HepG2 (cell line): Measurements from ENCODE around the gene COLGALT1. TPM values are rescaled to one million over a fixed set of nuclear protein-coding genes. Genes with fewer than 3 reads are reported as not detected.

Experiments used
- ATAC-seq: fragments of 200-7000 bp; cut with Tn5 transposase; 3 replicates; pipeline ENCODE4 v1.9.1; 2020; ENCODE audit warnings: mild to moderate bottlenecking, moderate library complexity
- BruUV-seq: library from RNA; stranded (reverse); fragments of 400-500 nt; replicated peaks from 2 replicates; lab custom pipeline; 2021; lab: Mats Ljungman, UMichigan
- CTCF ChIA-PET: fragments of 300-600 bp; formaldehyde crosslinking; extraction: SDS; loops from one replicate; lab custom pipeline; 2021; ENCODE audit warnings: low total read pairs, inconsistent platforms, low intra/inter-chr PET ratio; lab: Yijun Ruan, JAX
- POLR2A ChIA-PET: fragments of 350-600 bp; sonication (Branson Sonifier 250); formaldehyde crosslinking; loops from one replicate; lab custom pipeline; 2020; ENCODE audit warnings: antibody characterized with exemption, inconsistent platforms; lab: Yijun Ruan, JAX
- DNase-seq: peaks from one replicate; pipeline ENCODE4 v3.0.0-alpha.2; 2015; ENCODE audit warnings: low spot score
- FAIRE-seq: peaks from 3 replicates; lab custom pipeline; 2011; peaks lifted over from hg19 to GRCh38; lab: Jason Lieb, UNC
- H2AFZ ChIP-seq: one replicate; pipeline ENCODE4 v1.6.1; 2011; ENCODE audit warnings: low read length, inconsistent platforms
- H3K27ac ChIP-seq: fragments of 300-600 bp; 3 replicates; pipeline ENCODE4 v1.8.0; 2011; ENCODE audit warnings: mixed run types, mild to moderate bottlenecking, mixed read lengths, low read length, inconsistent platforms; ENCODE audit not compliant: insufficient read depth; ENCODE audit errors: extremely low read length
- H3K27me3 ChIP-seq, 2 experiments: fragments of 200-600 bp in 1 of 2; 2 replicates in 1 of 2; 3 replicates in 1 of 2; pipeline versions ENCODE4 v1.6.0 to v1.8.0; 2011; ENCODE audit warnings: low read length in 2 of 2, mild to moderate bottlenecking in 2 of 2, moderate library complexity in 2 of 2, inconsistent platforms in 1 of 2; ENCODE audit not compliant: insufficient read depth in 2 of 2, control insufficient read depth in 1 of 2
- H3K36me3 ChIP-seq, 2 experiments: fragments of 200-600 bp in 1 of 2; replicated peaks in 1 of 2; 2 replicates in 1 of 2; 3 replicates in 1 of 2; pipeline versions ENCODE4 v1.5.1 to v1.8.0; 2011; ENCODE audit warnings: low read length in 2 of 2, inconsistent platforms in 1 of 2; ENCODE audit not compliant: insufficient read depth in 2 of 2, control insufficient read depth in 1 of 2
- H3K4me1 ChIP-seq: 2 replicates; pipeline ENCODE4 v1.5.1; 2012; ENCODE audit warnings: low read length, inconsistent platforms; ENCODE audit not compliant: insufficient read depth
- H3K4me2 ChIP-seq: 2 replicates; pipeline ENCODE4 v1.6.0; 2011; ENCODE audit warnings: low read depth, low read length, inconsistent platforms
- H3K4me3 ChIP-seq, 3 experiments: fragments of 200-600 bp in 1 of 3; sonication (generic), shearing (Covaris generic) in 1 of 3; replicated peaks in 1 of 3; 2 replicates each; pipeline ENCODE4 v1.5.1; 2011 to 2016; ENCODE audit warnings: low read length in 3 of 3, inconsistent platforms in 2 of 3, low read depth in 2 of 3, mild to moderate bottlenecking in 2 of 3, control low read depth in 1 of 3, mixed read lengths in 1 of 3; ENCODE audit not compliant: insufficient read depth in 1 of 3
- H3K79me2 ChIP-seq: one replicate; pipeline ENCODE4 v1.6.1; 2011; ENCODE audit warnings: low read length, inconsistent platforms; ENCODE audit not compliant: insufficient read depth
- H3K9ac ChIP-seq: 2 replicates; pipeline ENCODE4 v1.6.0; 2011; ENCODE audit warnings: mild to moderate bottlenecking, low read depth, low read length, inconsistent platforms; ENCODE audit not compliant: insufficient read depth
- H3K9me3 ChIP-seq: 2 replicates; pipeline ENCODE4 v1.5.1; 2012; ENCODE audit warnings: mild to moderate bottlenecking, low read length
- H4K20me1 ChIP-seq: 2 replicates; pipeline ENCODE4 v1.6.0; 2011; ENCODE audit warnings: inconsistent platforms, mild to moderate bottlenecking, low read length, moderate library complexity; ENCODE audit not compliant: insufficient read depth
- GZF1 ChIP-seq: sonication (generic); formaldehyde crosslinking; IDR thresholded peaks from 2 replicates; pipeline ENCODE4 v1.5.1; 2020; ENCODE audit warnings: mild to moderate bottlenecking, missing genetic modification reagents
- RERE ChIP-seq: IDR thresholded peaks from 2 replicates; pipeline ENCODE4 v1.6.1; 2016; ENCODE audit warnings: low read depth, missing genetic modification reagents, missing compliant biosample characterization
- SATB2 ChIP-seq: sonication (generic); formaldehyde crosslinking; IDR thresholded peaks from 2 replicates; pipeline ENCODE4 v1.5.0; 2020; ENCODE audit warnings: missing genetic modification reagents
- SMARCE1 ChIP-seq: fragments of 450-650 bp; IDR thresholded peaks from 2 replicates; pipeline ENCODE4 v1.6.1; 2017; ENCODE audit warnings: borderline replicate concordance
- XRCC5 ChIP-seq: fragments of 200-400 bp; formaldehyde crosslinking; optimal IDR thresholded peaks from 2 replicates; pipeline ENCODE3; 2017; ENCODE audit warnings: mild to moderate bottlenecking, low read length
- ZBTB26 ChIP-seq: IDR thresholded peaks from 2 replicates; pipeline ENCODE4 v1.6.1; 2016; ENCODE audit warnings: missing compliant biosample characterization, missing genetic modification reagents, borderline replicate concordance
- ZNF263 ChIP-seq: sonication (generic); formaldehyde crosslinking; IDR thresholded peaks from 2 replicates; pipeline ENCODE4 v1.4.0; 2020; ENCODE audit warnings: missing genetic modification reagents
- ZNF329 ChIP-seq: sonication (generic); formaldehyde crosslinking; IDR thresholded peaks from 2 replicates; pipeline ENCODE4 v1.9.0; 2021; ENCODE audit warnings: low read depth, mild to moderate bottlenecking, missing genetic modification reagents
- ZNF768 ChIP-seq: sonication (generic); formaldehyde crosslinking; IDR thresholded peaks from 2 replicates; pipeline ENCODE4 v1.4.0; 2020; ENCODE audit warnings: missing genetic modification reagents
- WGBS: methylation state at CpG from one replicate; pipeline ENCODE4 v1.1.6; 2017; ENCODE audit warnings: low lambda C conversion rate; 5-methylcytosine and 5-hydroxymethylcytosine counted together
- in situ Hi-C: cut with HindIII; loops from 2 replicates; pipeline ENCODE4 v1.10.0; 2017; ENCODE audit warnings: low pct_unique_long_range_greater_than_20kb; ENCODE audit not compliant: extremely low pct_ligation_motif_present
- intact Hi-C: fragments of 100-400 bp; cut with micrococcal nuclease; formaldehyde crosslinking; loops from one replicate; pipeline ENCODE4 v1.10.0; 2022; ENCODE audit not compliant: unreplicated experiment
- polyA plus RNA-seq, 8 experiments: library from polyadenylated mRNA; depleted of rRNA in 3 of 8; stranded (reverse) in 7 of 8; unstranded in 1 of 8; fragments of >200 nt; fragmentation: Illumina TruSeq in 4 of 8; extraction: Trizol in 4 of 8; gene quantifications; 2 replicates each; pipeline versions ENCODE4 v1.2.1 to v1.2.3, GENCODE V29; 2011 to 2016; ENCODE audit warnings: low read depth in 4 of 8, missing spikeins in 1 of 8, mixed read lengths in 1 of 8; ENCODE audit not compliant: insufficient read depth in 1 of 8
- total RNA-seq, 5 experiments: library from RNA; depleted of rRNA; stranded (reverse); fragments of >200 nt; fragmentation: Illumina TruSeq; extraction: Trizol; gene quantifications; 2 replicates each; pipeline ENCODE4 v1.2.3, GENCODE V29; 2016; ENCODE audit warnings: low read depth in 1 of 5

Gene COLGALT1
- total and polyA plus RNA-seq, 2 of the 13 experiments (the other 11 are each of a cell fraction or from before 2014, with no cell fraction given): 58.0 to 211 TPM

GRCh38 chr19:17610384-17610783 is 54.9 kb downstream of the COLGALT1 start (continued):
- TF ChIP-seq RERE (CRISPR knock-in tag) (no peak), GZF1 (CRISPR knock-in tag) (no peak), SATB2 (CRISPR knock-in tag) (no peak), ZNF263 (CRISPR knock-in tag) (no peak), ZBTB26 (no peak)

GRCh38 chr19:17611462-17612244 is 56.2 kb downstream of the COLGALT1 start:
- no peaks in the 10 kb centered on the region for H3K36me3 ChIP-seq

More at GRCh38 chr19:17611462-17612244, 56.2 kb downstream of the COLGALT1 start:
- TF ChIP-seq XRCC5 (no peak), SMARCE1 (no peak), ZNF768 (peak; percentile 98), ZNF329 (CRISPR knock-in tag) (peak; percentile 99)
- ATAC-seq (no peak), FAIRE-seq (no peak), DNase-seq (no peak)
- no peaks in the 10 kb centered on the region for H3K9me3 ChIP-seq
- H3K4me1 ChIP-seq: peaks cover 26% of the 10 kb centered on the region
- H2AFZ ChIP-seq: no peak overlapping the region
- BruUV-seq: no TSS peak
- no peaks in the 10 kb centered on the region for H4K20me1 ChIP-seq
- H3K4me2 ChIP-seq: no peak overlapping the region
- no peak overlapping the region for H3K9ac ChIP-seq
- CTCF ChIA-PET: no interaction called here
- H3K27me3 ChIP-seq: no peaks in the 10 kb centered on the region
- WGBS: 10% methylated on average over 5 of the region's 7 CpGs
- H3K27ac ChIP-seq: no peak overlapping the region
- in situ Hi-C loops (no loop called here), intact Hi-C loops (no loop called here)
- H3K79me2 ChIP-seq: no peaks in the 10 kb centered on the region
- POLR2A ChIA-PET: no interaction called here
- no peak overlapping the region for H3K4me3 ChIP-seq
